Measurements from ENCODE around the gene ENOX1. TPM values are rescaled to one million over a fixed set of nuclear protein-coding genes. Genes with fewer than 3 reads are reported as not detected.

ENOX1 gene
- total RNA-seq, 2 donors from 2014 or later: 1.3 to 2.4 TPM

GRCh38 chr13:43537124-43537523, 249.6 kb downstream of the ENOX1 start:
- Histone ChIP-seq H3K4me3 (no peak overlapping the region), H3K27ac (no peak overlapping the region), H3K27me3 (no peaks in the 10 kb centered on the region), H3K9me3 (peaks cover 0 to 8% of the 10 kb centered on the region in 2 donors), H3K4me1 (peaks cover 0 to 4% of the 10 kb centered on the region in 2 donors), H3K36me3 (no peaks in the 10 kb centered on the region)
- no peak for DNase-seq (ENCODE audit: low spot score)
- no peak for TF ChIP-seq CTCF (IDR thresholded peaks at IDR 0.05)

DNA sequence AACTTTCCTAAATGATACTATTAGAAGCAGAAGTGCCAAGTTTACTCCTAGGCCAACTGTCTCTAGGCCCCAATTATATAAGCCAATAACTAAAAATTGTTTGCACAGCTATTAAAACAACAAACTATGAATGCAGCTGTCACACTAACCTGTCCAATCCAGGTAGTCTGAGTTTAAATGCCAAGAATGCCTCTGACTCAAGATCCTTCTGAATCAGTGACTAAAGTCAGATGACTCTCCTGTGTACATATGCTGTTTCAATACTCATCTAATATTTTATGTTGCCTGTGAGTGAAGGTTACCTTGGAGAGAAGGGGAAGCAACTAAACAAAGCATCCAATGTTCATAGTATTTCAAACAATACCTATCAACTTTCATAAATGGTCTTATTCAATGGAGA, 257.0 kb downstream of the ENOX1 start:
- Histone ChIP-seq H3K27me3 (no peaks in the 10 kb centered on the region), H3K4me1 (no peaks in the 10 kb centered on the region), H3K4me3 (no peak overlapping the region), H3K9me3 (no peaks in the 10 kb centered on the region), H3K27ac (no peak overlapping the region), H3K36me3 (no peaks in the 10 kb centered on the region)
- no peak for TF ChIP-seq CTCF (IDR thresholded peaks at IDR 0.05)
- no peak for DNase-seq (ENCODE audit: low spot score)

DNA sequence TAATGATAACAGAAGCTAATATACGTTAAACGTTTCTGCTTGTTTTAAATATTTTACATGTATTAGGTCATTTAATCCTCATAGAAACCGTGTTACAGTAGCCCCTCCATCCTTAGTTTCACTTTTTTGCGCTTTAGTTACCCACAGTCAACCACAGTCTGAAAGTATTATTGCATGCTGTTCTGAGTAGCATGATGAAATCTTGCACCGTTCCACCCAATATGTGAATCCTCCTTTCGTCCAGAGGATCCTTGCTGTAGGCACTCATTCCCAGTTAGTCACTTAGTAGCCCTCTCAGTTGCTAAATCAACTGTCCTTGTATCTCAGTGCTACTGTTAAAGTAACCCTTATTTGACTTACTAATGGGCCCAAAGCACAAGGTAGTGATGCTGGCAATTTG, 257.8 kb downstream of the ENOX1 start:
- Histone ChIP-seq H3K27ac (no peak overlapping the region), H3K4me1 (no peaks in the 10 kb centered on the region), H3K4me3 (no peak overlapping the region), H3K27me3 (no peaks in the 10 kb centered on the region), H3K36me3 (no peaks in the 10 kb centered on the region), H3K9me3 (no peaks in the 10 kb centered on the region)
- DNase-seq (ENCODE audit: low spot score): no peak
- no peak for TF ChIP-seq CTCF (IDR thresholded peaks at IDR 0.05)

GRCh38 chr13:43522788-43523187, 264.0 kb downstream of the ENOX1 start:
- Histone ChIP-seq H3K27ac (no peak overlapping the region), H3K4me3 (no peak overlapping the region), H3K27me3 (no peaks in the 10 kb centered on the region), H3K4me1 (no peaks in the 10 kb centered on the region), H3K36me3 (no peaks in the 10 kb centered on the region), H3K9me3 (no peaks in the 10 kb centered on the region)
- TF ChIP-seq CTCF (IDR thresholded peaks at IDR 0.05): no peak
- DNase-seq (ENCODE audit: low spot score): no peak

DNA sequence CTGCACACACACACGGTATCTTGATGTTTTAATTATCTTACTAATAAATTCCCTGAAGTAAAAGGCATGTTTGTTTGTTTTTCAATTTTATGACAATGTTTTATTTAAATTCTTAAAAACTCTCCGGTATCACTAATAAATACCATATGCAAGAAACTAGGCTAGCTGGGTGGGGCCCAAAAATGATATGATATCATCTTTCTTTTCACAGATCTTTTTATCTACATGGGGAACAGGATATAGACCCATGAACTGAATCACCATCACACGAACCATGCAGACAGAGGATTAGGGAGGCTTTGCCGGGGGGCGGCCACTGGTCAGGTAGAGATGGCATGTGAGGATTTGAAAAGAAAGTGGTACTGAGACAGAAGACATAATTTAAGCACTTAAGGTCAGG, 266.4 kb downstream of the ENOX1 start:
- H3K4me3 ChIP-seq: no peak overlapping the region
- H3K27ac ChIP-seq: no peak overlapping the region
- H3K36me3 ChIP-seq: no peaks in the 10 kb centered on the region
- no peak for DNase-seq (ENCODE audit: low spot score)
- no peaks in the 10 kb centered on the region for H3K9me3 ChIP-seq
- no peaks in the 10 kb centered on the region for H3K27me3 ChIP-seq
- H3K4me1 ChIP-seq: no peaks in the 10 kb centered on the region
- no peak for TF ChIP-seq CTCF (IDR thresholded peaks at IDR 0.05)

DNA sequence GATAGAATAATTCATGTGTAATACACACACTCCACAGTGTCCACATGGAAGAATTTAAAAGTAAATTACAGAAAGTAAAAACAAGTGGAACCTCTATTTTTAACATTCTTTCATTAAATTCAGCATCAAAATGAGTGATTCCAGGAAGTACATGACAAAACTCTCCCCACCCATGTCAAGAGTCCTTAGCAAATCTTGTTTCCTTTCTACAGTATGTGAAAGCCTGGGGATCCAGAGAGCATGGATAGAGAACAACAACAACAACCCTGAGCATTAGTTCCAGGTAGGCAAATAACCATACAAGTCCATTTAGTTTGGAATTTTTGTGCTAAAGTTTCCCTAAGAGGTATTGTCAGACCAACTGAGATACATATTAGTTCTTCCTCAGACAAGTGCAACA, 267.9 kb downstream of the ENOX1 start:
- Histone ChIP-seq H3K4me3 (no peak overlapping the region), H3K36me3 (no peaks in the 10 kb centered on the region), H3K4me1 (no peaks in the 10 kb centered on the region), H3K9me3 (no peaks in the 10 kb centered on the region), H3K27me3 (no peaks in the 10 kb centered on the region), H3K27ac (no peak overlapping the region)
- no peak for TF ChIP-seq CTCF (IDR thresholded peaks at IDR 0.05)
- DNase-seq (ENCODE audit: low spot score): no peak
